Tibial nerve (tissue), 4 donors: Measurements from ENCODE around the gene REV1. TPM values are rescaled to one million over a fixed set of nuclear protein-coding genes. Genes with fewer than 3 reads are reported as not detected.

Experiments
- DNase-seq, 2 donors: peaks; one replicate each; pipeline ENCODE4 v3.0.0-alpha.2; 2019; ENCODE audit warnings: low spot score in 2 of 2
- H3K27ac ChIP-seq, 4 donors: fragments of 200-600 bp; sonication (generic) in 3 of 4; one replicate each; pipeline ENCODE4 v1.5.1; 2017 to 2019; ENCODE audit warnings: mild to moderate bottlenecking in 1 of 4
- H3K27me3 ChIP-seq, 2 donors: fragments of 200-600 bp; sonication (generic) in 1 of 2; one replicate each; pipeline versions ENCODE4 v1.5.1 to v1.6.0; 2017 to 2019
- H3K36me3 ChIP-seq, 3 donors: fragments of 200-600 bp; sonication (generic); one replicate each; pipeline ENCODE4 v1.5.1; 2018 to 2019
- H3K4me1 ChIP-seq, 4 donors: fragments of 200-600 bp; sonication (generic) in 3 of 4; one replicate each; pipeline ENCODE4 v1.5.1; 2017 to 2019
- H3K4me3 ChIP-seq, 4 donors: fragments of 200-600 bp; sonication (generic) in 3 of 4; one replicate each; pipeline ENCODE4 v1.5.1; 2017 to 2019; ENCODE audit warnings: mild to moderate bottlenecking in 1 of 4, moderate library complexity in 1 of 4
- H3K9me3 ChIP-seq, 4 donors: fragments of 200-600 bp; sonication (generic) in 3 of 4; one replicate each; pipeline ENCODE4 v1.5.1; 2017 to 2019
- EP300 ChIP-seq, 2 donors: sonication (generic); formaldehyde crosslinking; IDR thresholded peaks; one replicate each; pipeline ENCODE4 v1.6.1; 2017; ENCODE audit warnings: antibody characterized with exemption in 2 of 2, mild to moderate bottlenecking in 1 of 2
- POLR2A ChIP-seq, 2 donors: fragments of 450-650 bp; IDR thresholded peaks; one replicate each; pipeline ENCODE4 v1.6.1; 2017; ENCODE audit warnings: antibody characterized with exemption in 2 of 2, mild to moderate bottlenecking in 2 of 2, moderate library complexity in 2 of 2
- WGBS, 2 donors: methylation state at CpG; one replicate each; pipeline ENCODE4 v1.1.5; 2018; 5-methylcytosine and 5-hydroxymethylcytosine counted together
- total RNA-seq, 4 donors: library from RNA; depleted of rRNA; stranded (reverse); fragments of >200 nt; gene quantifications; one replicate each; pipeline ENCODE4 v1.1.0, GENCODE V29; 2016
- TF ChIP-seq, protein P1 (sequence below), 5 experiments: fragments of 200-600 bp in 3 of 5; fragments of 450-650 bp in 2 of 5; sonication (generic) in 3 of 5; IDR thresholded peaks; one replicate each; pipeline ENCODE4 v1.5.1; 2016 to 2019; ENCODE audit warnings: antibody characterized with exemption in 5 of 5, mild to moderate bottlenecking in 3 of 5, moderate library complexity in 2 of 5

Gene REV1
- total RNA-seq, 4 donors from 2014 or later, result 38.2 to 93.5 (median 64.6) TPM

DNA sequence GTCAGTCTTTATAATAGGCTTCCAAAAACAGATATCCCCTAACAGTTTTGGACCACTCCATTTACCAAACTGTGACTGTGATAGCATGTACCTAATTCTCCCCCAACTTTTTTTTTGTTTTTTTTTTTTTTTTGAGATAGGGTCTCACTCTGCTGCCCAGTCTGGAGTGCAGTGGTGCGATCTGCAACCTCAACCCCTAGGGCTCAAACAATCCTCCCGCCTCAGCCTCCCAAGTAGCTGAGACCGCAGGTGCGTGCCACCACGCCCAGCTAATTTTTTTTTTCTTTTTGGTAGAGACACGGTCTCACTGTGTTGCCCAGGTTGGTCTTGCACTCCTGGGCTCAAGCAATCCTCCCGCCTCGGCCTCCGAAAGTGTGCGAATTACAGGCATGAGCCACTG, 52.9 kb downstream of the REV1 start:
- TF ChIP-seq POLR2A (IDR thresholded peaks at IDR 0.05) (no peak), EP300 (IDR thresholded peaks at IDR 0.05) (no peak)
- TF ChIP-seq, protein P1, sequence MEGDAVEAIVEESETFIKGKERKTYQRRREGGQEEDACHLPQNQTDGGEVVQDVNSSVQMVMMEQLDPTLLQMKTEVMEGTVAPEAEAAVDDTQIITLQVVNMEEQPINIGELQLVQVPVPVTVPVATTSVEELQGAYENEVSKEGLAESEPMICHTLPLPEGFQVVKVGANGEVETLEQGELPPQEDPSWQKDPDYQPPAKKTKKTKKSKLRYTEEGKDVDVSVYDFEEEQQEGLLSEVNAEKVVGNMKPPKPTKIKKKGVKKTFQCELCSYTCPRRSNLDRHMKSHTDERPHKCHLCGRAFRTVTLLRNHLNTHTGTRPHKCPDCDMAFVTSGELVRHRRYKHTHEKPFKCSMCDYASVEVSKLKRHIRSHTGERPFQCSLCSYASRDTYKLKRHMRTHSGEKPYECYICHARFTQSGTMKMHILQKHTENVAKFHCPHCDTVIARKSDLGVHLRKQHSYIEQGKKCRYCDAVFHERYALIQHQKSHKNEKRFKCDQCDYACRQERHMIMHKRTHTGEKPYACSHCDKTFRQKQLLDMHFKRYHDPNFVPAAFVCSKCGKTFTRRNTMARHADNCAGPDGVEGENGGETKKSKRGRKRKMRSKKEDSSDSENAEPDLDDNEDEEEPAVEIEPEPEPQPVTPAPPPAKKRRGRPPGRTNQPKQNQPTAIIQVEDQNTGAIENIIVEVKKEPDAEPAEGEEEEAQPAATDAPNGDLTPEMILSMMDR (IDR thresholded peaks at IDR 0.05), result no peak
- Histone ChIP-seq H3K27me3 (no peaks in the 10 kb centered on the region), H3K4me3 (no peak overlapping the region), H3K9me3 (no peaks in the 10 kb centered on the region), H3K4me1 (no peaks in the 10 kb centered on the region), H3K36me3 (peaks cover 0 to 37% (median 7%) of the 10 kb centered on the region in 3 donors), H3K27ac (no peak overlapping the region)
- DNase-seq, result no peak
- 97% methylated on average over 10 of the region's 10 CpGs for WGBS, 2 donors

GRCh38 chr2:99433340-99433739, 56.5 kb downstream of the REV1 start:
- DNase-seq, result no peak
- H3K9me3 ChIP-seq, result no peaks in the 10 kb centered on the region
- no peak overlapping the region for H3K27ac ChIP-seq
- 61% methylated on average over 2 of the region's 2 CpGs for WGBS, 2 donors
- no peaks in the 10 kb centered on the region for H3K27me3 ChIP-seq
- TF ChIP-seq EP300 (IDR thresholded peaks at IDR 0.05) (no peak), POLR2A (IDR thresholded peaks at IDR 0.05) (no peak)
- TF ChIP-seq, protein P1 (IDR thresholded peaks at IDR 0.05), result no peak
- H3K4me3 ChIP-seq, result no peak overlapping the region
- peaks cover 0 to 9% (median 2%) of the 10 kb centered on the region in 4 donors for H3K4me1 ChIP-seq
- peaks cover 0 to 34% (median 7%) of the 10 kb centered on the region in 3 donors for H3K36me3 ChIP-seq

DNA sequence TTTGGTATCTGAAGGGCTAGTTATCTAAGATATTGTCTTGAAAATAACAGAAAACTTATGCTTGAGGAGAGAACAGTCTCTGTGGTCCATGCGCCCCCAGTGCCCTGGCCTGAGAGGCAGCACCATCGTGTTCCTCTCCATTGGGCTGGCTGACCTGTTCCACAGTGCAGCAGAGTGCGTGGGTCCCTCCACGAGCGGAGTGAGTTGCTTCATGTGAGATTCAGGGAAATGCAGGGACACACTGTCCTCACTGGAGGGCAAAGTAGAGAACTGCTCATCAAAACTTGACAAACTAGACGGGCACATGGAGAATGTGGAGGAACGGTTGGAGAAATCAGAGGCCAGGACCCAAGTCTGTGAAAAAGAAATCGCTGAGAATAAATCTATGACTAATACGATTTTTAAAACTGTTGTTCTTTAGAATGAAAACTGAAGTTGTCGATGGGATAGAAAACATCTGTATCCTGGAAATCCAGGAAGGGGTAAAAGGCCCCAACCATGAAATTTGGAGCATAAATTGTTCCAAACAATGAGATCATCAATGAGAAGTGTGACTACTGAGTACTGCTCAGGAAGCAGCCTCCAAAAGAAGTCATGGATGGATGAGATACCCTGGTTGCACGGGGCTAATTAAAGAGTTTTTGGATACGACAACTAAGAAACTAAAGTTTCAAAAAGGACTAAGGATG, 58.1 kb downstream of the REV1 start:
- no peaks in the 10 kb centered on the region for H3K9me3 ChIP-seq
- H3K36me3 ChIP-seq, result peaks cover 0 to 43% (median 7%) of the 10 kb centered on the region in 3 donors
- H3K27me3 ChIP-seq, result no peaks in the 10 kb centered on the region
- TF ChIP-seq POLR2A (IDR thresholded peaks at IDR 0.05) (no peak), EP300 (IDR thresholded peaks at IDR 0.05) (no peak)
- TF ChIP-seq, protein P1 (IDR thresholded peaks at IDR 0.05), result no peak
- no peak overlapping the region for H3K4me3 ChIP-seq
- peaks cover 0 to 9% (median 2%) of the 10 kb centered on the region in 4 donors for H3K4me1 ChIP-seq
- 89 to 93% methylated on average over 12 of the region's 12 CpGs for WGBS, 2 donors
- no peak overlapping the region for H3K27ac ChIP-seq
- DNase-seq, result no peak

- no peak for DNase-seq
- Histone ChIP-seq H3K36me3 (peaks cover 0 to 53% (median 7%) of the 10 kb centered on the region in 3 donors), H3K27ac (peak overlapping the region in 1 of 4 donors; percentile 11), H3K4me1 (peaks cover 0 to 9% (median 2%) of the 10 kb centered on the region in 4 donors), H3K9me3 (no peaks in the 10 kb centered on the region), H3K4me3 (no peak overlapping the region), H3K27me3 (no peaks in the 10 kb centered on the region)
- no peak for TF ChIP-seq POLR2A (IDR thresholded peaks at IDR 0.05)
- no peak for TF ChIP-seq EP300 (IDR thresholded peaks at IDR 0.05)
- TF ChIP-seq, protein P1 (IDR thresholded peaks at IDR 0.05), result no peak
- WGBS, 2 donors, result 71 to 76% methylated on average over 4 of the region's 4 CpGs
These were observed 59.1 kb downstream of the REV1 start for GRCh38 chr2:99430614-99431291.

DNA sequence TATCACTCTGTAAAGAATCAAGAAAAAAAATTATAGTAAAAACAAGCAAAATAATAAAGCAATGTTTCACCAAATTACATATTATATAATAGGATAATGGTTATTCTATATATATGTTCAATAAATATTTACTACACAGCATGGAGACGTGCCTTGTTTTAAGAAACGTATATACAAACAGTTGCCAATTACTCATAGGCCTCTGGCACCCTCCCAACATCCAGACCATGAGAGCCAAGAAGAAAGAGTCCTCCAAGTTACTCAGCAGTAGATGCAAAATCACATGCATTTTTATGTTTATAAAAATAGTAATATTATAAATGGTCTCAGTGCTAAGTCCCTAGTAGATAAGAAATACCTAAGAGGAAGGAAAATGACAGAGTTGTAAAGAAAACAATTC, 64.8 kb downstream of the REV1 start:
- Histone ChIP-seq H3K27ac (no peak overlapping the region), H3K4me3 (no peak overlapping the region), H3K4me1 (peaks cover 0 to 21% (median 3%) of the 10 kb centered on the region in 4 donors), H3K36me3 (peaks cover 0 to 85% (median 4%) of the 10 kb centered on the region in 3 donors), H3K9me3 (no peaks in the 10 kb centered on the region), H3K27me3 (no peaks in the 10 kb centered on the region)
- 21 to 36% methylated on average over 2 of the region's 2 CpGs for WGBS, 2 donors
- DNase-seq, result no peak
- TF ChIP-seq, protein P1 (IDR thresholded peaks at IDR 0.05), result no peak
- TF ChIP-seq EP300 (IDR thresholded peaks at IDR 0.05), result no peak
- TF ChIP-seq POLR2A (IDR thresholded peaks at IDR 0.05), result no peak
